GM19397 (cell line): ENCODE results near the gene RTL1.

Experiments used
- ATAC-seq: cut with Tn5 transposase; IDR thresholded peaks from one replicate; pipeline ENCODE4 v1.9.1; 2021; ENCODE audit warnings: mild to moderate bottlenecking, moderate library complexity; ENCODE audit not compliant: unreplicated experiment

The RTL1 gene

GRCh38 chr14:100854435-100854834, 49.1 kb downstream of the RTL1 start:
- ATAC-seq, result no peak

- ATAC-seq, result no peak
These were observed 51.4 kb downstream of the RTL1 start for GRCh38 chr14:100851946-100852620.

DNA sequence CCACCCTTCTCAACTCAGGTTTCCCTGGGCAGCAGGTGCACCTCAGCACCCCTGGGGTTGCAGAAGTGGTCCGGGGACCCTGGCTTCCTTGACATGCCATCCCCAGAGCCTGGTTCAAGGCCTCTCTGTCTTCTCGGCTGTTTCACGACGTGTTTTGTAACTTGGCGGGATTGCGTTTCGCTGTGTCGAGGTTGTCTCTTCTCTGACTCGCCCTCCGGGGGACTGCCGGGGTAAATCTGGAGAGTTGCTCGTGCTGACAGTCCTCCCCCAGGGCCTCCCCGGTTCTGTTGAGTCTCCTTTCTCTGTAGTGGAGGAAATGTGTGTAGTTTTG, 52.0 kb downstream of the RTL1 start:
- no peak for ATAC-seq

DNA sequence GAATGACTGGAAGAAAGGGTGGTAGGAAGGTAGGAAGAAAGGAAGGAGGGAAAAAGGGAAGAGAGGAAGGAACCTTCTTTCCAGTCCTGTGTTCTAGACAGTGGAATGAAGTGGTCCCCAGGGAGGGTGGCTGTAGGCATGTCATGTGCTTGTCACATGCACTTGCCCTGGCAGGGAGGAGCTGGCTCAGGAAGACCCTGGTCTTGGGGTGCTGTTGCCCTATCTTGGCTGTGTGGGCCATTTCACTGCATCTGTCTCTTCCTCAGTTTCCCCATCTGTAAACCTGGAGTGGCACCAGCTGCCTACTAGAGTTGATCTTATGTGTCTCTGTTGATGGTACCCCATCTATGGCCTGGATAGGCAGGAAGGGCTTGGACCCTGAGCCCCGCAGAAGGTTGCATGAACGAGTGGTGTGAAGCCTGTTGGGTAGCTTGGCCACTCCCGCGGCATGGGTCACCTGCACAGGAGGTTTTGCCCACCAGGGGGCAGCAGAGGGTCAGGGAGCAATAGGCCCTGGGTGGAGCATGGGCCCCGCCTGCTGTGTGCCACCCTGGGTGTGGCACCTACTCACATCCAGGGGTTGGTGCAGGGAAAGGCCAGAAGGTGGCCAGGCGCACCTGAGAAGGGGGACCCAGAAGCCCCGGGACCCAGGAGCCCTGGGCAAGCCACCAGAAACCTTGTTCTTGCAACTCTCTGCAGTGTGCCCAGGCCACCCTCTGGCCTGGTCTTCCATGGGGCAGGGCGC, 52.5 kb downstream of the RTL1 start:
- ATAC-seq, result peak; percentile 63

- no peak for ATAC-seq
These were observed 54.3 kb downstream of the RTL1 start for GRCh38 chr14:100849115-100849781.

DNA sequence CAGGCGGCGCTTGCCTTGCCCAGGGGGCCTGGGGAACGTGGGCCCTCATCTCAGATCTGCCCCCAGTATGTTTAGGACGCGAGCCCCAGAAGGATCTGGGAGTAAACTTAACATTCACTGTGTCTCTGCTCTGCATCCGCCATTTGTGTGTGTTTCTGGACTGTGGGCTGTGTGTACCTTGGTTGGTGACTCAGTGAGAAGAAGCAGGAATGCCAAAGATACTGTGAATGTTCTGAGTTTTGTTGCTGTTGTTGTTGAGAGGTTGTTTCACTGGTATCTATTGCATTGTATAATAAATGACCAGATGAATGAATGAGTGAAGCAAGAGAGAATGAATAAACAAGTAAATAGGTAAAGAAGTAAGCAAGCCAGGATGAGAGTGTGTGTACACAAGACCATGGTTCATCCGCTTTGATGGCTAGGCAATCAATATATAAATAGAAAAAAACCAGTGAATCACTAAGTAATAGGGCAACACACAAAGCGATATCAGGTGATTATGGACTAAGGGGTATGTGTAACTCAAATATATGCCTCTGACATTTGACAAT, 57.1 kb downstream of the RTL1 start:
- ATAC-seq, result no peak

DNA sequence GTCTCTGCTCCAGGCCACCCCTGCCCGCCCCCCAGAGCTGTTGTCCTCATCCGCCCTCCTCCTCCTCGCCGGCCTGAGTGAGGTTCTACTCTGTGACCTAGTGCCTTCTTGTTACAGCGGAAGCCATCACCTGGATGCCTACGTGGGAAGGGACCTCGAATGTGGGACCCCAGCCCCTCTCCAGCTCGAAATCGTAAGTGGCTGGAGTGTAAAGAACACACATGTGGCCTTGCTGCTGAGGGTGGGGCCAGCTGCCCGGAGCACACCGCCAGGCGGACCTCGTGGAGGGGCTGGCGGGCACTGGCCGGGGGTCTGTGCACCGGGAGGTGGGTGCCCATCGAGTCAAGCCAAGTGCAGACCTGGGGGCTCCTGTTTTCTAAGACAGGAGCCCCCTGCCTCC, 58.2 kb downstream of the RTL1 start:
- ATAC-seq, result no peak

GRCh38 chr14:100844846-100845245, 58.7 kb downstream of the RTL1 start:
- ATAC-seq, result no peak

DNA sequence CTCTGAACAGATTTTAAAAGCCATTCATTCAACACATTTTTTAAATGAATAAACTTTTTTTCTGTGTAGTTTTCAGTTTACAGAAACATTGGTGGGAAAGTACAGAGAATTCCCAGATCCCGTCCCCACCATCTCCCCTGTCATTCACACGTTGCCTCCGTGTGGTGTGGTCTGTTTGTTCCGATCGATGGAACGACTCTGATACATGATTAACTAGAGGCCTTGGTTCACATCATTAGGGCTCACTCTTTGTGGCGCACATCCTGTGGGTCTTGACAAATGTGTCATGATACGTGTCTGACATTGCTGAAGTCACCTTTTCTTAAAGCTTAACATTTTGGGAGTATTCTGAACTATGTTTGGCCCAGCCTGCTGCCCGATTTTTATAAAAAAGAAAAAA, 59.1 kb downstream of the RTL1 start:
- no peak for ATAC-seq

DNA sequence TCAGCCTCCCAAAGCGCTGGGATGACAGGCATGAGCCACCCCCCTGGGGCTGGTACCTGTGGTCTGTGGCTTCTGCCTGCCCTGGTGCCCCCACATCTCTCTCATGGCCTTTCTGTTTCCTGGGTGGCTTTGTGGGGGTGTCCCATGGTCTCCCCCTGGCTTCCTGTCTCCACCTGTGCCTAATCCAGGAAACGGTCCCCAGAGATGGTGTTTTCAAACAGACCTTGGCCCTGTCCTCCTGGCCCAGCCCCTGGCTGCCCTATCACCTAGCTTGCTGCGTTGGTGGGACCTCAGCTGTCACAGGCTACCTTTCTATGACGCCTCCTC, 59.5 kb downstream of the RTL1 start:
- ATAC-seq, result no peak

GRCh38 chr14:100842799-100843198, 60.7 kb downstream of the RTL1 start:
- ATAC-seq, result no peak

DNA sequence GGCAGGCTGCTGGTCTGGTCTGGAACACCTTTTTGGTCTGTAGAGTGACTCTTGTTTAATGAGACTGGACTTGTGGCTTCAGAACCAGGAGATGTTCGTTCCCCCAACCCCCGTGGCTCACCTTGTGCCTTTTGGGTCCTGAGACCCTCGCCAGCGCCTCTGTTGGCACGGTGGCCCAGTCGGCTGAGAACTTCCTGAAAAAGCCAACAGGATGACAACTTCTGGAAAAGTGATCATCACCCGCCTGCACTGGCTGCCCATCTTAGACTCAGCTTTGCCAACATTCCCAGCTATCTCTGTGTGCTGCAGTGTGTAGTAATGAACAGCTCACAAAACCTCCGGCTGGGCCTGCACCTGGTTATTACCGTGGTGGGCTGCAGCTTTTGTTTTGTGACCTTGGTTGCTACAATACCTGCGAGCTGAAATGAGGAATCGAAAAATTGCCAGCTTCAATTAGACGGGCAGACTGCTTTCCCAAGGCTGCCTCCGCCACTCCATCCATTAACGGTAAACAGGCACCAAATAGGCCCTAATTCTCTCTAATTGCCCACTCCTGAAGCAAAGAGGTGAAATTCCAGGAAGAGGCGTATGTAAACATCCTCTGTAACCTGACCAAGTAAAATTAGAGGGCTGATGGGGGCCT, 61.6 kb downstream of the RTL1 start:
- no peak for ATAC-seq

GRCh38 chr14:100841066-100841760, 62.3 kb downstream of the RTL1 start:
- ATAC-seq, result no peak

GRCh38 chr14:100840286-100841065, 63.0 kb downstream of the RTL1 start:
- ATAC-seq, result no peak

DNA sequence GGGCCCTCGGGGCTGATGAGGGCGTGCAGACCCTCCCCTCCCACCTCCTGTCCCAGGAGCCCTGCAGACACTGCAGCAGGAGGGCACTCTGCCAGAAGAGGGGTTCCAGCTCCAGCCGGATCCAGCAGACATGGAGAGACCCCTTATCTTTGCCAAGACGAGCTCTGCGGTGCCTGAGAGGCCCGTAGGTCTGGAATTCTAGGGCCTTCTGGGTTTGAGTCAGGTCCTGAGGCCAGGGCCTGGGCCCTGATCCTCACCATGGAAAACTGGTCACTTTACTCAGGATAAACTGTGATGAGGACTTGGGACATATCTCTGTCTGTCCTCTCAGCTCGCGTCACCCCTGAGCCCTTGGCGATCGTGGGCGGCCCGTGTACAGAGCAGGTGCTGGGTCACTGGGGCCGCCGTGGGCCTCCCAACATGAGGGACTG, 63.8 kb downstream of the RTL1 start:
- no peak for ATAC-seq

DNA sequence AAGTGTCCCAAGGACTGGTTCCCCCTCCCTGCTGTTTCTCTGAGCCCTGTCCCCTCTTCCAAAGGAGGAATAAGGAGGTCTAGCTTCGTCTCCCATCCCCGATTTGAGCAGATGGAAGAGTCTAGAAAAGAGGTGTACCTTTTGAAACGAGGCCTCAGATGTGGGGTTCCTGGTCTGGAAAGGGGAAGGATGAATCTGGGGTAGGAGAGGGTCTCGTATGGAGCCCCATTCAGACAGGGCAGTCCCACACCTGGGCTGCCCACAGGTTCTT, 64.3 kb downstream of the RTL1 start:
- no peak for ATAC-seq

DNA sequence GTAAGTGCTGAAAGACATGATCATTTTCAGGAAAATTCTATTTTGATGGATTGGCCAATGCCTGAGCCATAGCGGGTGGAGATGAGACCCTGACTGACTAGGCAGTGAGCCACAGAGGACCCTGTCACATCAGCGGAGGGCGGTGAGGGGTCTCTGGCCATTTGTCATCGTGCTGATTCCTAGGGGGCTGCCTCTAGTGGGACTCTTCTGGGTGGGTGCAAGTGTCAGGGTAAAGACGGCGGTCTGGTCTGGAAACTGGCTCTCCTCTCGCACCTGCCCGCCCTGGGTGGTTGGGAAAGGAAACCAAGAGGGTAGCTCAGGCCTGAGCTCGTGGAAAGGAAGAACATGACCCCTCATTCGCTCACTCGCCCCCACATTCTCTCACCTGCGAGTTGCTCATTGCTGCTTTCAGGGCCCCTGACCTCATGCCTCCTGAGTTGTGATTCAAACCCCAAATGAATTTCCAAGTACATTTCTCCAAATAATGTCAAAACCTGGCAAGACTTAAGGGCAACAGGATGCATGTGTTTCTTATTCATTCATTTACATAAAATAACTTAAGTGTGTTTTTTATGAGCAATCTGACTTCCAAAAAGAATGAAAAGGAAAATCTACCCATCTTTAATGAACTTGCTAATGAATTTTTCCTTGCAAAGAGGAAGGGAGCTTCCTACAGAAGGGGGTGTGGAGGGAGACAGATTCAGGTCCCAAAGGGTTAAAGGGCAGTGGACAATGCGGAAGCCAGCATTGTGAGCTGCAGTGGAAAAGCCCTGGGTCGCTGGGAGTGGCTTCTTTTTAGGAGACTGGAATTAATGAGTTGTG, 64.8 kb downstream of the RTL1 start:
- ATAC-seq, result no peak

GRCh38 chr14:100837805-100838350, 65.6 kb downstream of the RTL1 start:
- ATAC-seq, result no peak
